Tibial nerve (tissue), 3 donors: ENCODE data around the gene APOC3.

Source experiments
- CTCF ChIP-seq, 5 experiments: fragments of 200-600 bp in 3 of 5; fragments of 450-650 bp in 2 of 5; sonication (generic) in 3 of 5; IDR thresholded peaks; one replicate each; pipeline ENCODE4 v1.5.1; 2016 to 2019; ENCODE audit warnings: antibody characterized with exemption in 5 of 5, mild to moderate bottlenecking in 3 of 5, moderate library complexity in 2 of 5
- POLR2A ChIP-seq, 2 donors: fragments of 450-650 bp; IDR thresholded peaks; one replicate each; pipeline ENCODE4 v1.6.1; 2017; ENCODE audit warnings: antibody characterized with exemption in 2 of 2, mild to moderate bottlenecking in 2 of 2, moderate library complexity in 2 of 2

GRCh38 chr11:116869610-116870009, 39.9 kb downstream of the APOC3 start:
- TF ChIP-seq POLR2A (IDR thresholded peaks at IDR 0.05) (no peak), CTCF (IDR thresholded peaks at IDR 0.05) (no peak)
